Middle frontal gyrus (tissue), 1 donor: ENCODE measurements around the gene MAGEA9B.
"Not testable (repeated sequence)": the region's sequence is repeated elsewhere in the genome, so short reads cannot be mapped to it uniquely, and the experiment has no call there.

Experiments
- DNase-seq: peaks from one replicate; pipeline ENCODE4 v3.0.0-alpha.2; 2015; ENCODE audit warnings: low spot score; ENCODE audit errors: extremely low spot score

MAGEA9B gene

GRCh38 chrX:149539283-149540130 is 47.8 kb downstream of the MAGEA9B start:
- DNase-seq = peak; percentile 16

- not testable (repeated sequence) for DNase-seq
These were observed 49.8 kb downstream of the MAGEA9B start for GRCh38 chrX:149537474-149537873.

GRCh38 chrX:149534926-149535602 is 52.2 kb downstream of the MAGEA9B start:
- DNase-seq = not testable (repeated sequence)

GRCh38 chrX:149533999-149534398 is 53.3 kb downstream of the MAGEA9B start:
- not testable (repeated sequence) for DNase-seq

- not testable (repeated sequence) for DNase-seq
These were observed 54.4 kb downstream of the MAGEA9B start for GRCh38 chrX:149532868-149533267.
